ENCODE data around the gene FTCD.

DNA sequence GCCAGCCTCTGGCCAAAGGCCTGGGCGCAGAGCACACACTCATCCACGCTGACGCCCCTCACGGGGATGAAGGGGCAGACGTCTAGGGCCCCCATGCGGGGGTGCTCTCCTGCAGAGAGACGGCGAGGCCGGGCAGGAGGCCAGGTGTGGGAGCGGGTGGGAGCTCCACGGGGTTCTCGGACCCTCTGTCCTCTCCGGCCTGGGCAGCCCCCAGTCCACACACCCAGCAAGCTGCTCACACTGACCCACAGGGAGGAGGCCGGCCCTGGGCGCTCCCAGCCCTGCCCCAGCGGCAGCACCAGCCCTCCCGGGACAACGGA is 2.5 kb downstream of the FTCD start:
- TF ChIP-seq POLR2A (IDR thresholded peaks at IDR 0.05) (no peak), CTCF (IDR thresholded peaks at IDR 0.05) (no peak)

All from uterus (tissue), 2 donors.